GM18870 (cell line): ENCODE results near the gene PRMT7.

Experiments used
- ATAC-seq: cut with Tn5 transposase; IDR thresholded peaks from one replicate; pipeline ENCODE4 v1.9.1; 2021; ENCODE audit warnings: moderate library complexity; ENCODE audit not compliant: unreplicated experiment

The PRMT7 gene

DNA sequence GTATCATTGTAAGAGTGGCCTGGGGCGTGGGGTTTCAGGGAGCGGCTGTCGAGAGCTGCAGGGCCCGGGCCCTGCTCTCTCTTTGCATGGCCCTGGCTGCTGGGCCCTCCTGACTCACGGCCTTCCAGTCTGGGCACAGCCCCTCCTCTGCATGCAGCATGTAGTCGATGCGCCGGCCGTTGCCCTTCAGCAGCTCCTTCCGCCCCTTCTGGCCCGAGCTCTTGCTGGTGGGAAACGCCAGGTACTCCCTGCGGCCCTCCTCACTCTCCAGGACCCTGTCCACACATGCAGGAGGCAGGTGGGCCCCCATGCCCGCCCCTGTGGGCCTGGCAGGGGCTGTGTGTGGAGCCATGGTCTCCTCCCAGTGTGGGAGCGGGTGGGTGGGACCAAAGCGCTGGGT, 50.7 kb downstream of the PRMT7 start:
- ATAC-seq = no peak

DNA sequence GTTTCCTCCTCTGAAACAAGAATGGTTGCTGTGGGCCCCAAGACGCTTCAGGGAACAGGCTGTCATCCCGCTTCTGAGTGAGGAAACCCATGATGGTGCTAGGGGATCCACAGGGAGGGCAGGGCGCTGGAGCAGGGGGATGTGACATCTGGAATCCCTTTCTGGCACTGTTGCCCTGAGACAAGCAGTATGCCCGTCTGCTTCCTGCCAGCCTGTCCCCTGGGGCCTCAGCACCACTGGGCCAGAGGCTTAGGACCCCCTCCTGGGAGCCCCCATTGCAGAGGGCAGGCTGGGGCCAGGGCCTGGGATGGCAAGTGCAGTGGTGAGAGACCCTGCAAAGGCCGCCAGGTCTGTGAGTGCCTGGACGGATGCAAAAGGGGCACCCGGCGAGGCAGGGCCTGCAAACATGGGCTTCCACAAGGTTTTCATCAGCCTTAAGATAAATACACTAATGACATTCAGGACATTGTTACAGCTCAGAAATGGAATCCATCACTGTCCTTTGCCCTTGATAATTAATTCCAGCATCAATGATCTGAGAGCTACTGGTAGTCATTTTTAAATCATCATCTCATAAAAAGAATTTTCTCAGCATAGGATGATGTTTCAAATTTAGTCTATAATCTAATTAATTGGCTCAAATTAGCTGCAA, 51.6 kb downstream of the PRMT7 start:
- ATAC-seq = no peak

DNA sequence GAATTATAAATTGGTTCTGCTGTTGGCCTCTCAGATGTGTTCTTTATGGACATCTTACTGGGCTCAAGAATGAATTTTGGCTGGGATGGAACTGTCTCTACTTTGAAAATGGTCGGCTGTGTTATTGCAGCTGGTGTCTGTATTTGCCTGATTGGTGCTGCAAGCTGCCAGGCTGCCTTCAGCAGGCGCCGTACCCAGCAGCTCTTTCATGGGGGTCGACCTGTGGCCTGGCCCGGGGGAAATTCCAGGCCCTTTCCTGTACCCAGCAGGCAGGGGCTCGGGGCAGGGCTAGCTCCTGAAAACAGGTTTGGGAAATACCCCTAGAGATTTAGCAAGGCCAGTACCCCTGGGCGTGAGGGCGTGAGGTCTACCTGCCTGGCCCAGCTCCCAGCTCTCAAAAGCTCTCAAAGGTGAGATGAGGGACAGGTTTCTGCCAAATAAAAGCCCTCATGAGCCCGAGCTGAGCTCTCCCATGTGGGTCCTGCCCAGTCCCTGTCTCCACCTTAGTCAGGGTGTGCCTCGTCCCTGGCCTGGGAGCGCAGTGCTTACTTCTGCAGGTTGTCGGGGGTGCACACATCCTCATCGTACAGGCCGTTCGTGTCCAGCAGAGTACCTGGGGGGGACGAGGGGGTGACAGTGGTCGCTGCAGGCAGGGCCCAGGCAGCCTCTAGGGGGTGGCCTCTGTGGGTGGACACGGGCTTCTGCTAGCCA, 52.3 kb downstream of the PRMT7 start:
- ATAC-seq = no peak

DNA sequence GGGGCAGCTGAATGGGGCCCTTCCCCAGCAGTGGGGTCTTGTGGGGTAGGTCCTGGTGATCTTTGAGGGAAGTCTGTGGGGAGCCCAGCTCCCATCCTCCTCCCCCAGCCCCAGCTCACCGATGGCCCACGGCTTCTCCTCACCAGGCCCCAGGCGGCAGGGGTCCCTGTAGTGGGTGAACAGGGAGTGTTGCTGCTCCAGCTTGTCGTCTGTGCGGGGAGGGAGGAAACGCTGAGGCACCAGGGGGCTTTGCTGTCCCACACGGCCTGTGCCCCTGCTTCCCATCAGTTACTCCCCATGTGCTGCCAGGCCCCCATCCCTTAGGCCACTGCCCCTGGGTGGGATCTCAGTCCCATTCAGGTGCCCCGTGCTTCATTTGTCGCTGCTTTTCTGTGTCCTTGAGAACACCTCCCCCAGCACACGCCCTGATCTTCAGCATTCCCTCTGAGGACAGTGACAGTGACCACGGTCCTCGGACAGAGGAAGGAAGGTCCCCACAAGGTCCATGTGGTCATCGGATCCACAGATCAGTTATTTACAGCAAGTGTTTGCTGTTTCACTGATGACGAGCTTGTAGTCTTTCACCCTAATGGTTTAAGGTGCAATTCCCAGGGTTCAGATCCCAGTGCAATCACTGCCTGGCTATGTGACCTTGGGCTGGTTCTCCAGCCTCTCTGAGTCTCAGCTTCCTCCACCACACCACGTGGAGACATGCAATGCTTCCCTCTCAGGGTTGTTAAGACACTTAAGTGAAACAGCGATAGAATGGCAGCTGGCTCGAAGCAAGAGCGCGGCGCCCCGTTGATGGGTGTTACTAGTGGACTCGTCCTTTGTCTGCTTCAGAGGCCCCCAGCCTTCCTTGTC, 53.1 kb downstream of the PRMT7 start:
- ATAC-seq = no peak

DNA sequence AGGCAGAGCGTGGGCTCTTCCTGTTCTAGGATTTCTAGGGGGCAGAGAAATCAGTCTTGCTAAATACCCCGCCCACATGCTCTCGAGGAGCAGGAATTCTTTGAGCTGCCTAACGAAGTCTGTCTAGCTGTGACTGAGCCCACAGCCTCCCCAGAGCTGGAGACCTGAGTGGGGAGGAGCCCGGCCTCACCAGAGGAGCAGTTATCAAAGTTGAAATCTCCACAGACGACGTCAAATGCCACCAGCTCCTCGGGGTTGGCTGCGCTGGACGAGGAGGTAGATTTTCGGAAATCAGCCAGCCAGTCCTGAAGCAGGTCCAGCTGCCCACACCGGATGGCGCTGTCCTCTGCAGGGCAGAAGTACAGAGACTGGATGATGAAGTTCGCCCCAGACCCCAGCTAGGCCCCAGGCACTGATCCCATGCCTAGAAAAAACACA, 53.8 kb downstream of the PRMT7 start:
- ATAC-seq = no peak

DNA sequence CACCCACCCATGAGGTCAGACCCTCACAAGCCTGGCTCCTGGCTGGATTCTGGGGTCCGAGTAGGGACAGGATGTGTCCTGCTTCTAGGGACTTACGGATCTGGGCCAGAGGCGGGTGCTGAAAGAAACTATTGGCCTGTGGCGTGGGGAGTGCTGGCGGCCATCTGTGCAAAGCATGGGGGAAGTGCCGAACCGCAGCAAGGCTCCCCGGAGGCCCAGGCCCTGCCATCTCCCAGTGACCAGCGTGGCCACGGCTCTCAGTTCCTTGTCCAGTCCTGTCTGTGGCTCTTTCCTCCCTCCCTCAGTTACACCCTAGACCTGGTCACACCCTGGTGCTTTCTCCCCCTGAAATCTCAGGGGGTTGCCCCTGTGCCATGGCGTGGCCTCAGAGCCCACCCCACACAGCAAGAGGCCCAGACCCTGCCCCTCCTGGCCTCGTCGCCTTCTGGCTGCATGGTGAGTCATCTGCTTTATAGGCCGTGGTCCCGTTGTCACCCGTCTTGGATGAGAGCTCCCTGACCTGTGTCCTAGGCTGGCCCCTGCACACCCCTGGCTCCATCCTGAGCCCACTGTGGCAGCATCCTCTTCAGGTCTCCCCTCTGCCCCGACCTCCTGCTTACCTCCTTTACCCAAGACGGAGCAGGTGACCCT, 54.5 kb downstream of the PRMT7 start:
- no peak for ATAC-seq

DNA sequence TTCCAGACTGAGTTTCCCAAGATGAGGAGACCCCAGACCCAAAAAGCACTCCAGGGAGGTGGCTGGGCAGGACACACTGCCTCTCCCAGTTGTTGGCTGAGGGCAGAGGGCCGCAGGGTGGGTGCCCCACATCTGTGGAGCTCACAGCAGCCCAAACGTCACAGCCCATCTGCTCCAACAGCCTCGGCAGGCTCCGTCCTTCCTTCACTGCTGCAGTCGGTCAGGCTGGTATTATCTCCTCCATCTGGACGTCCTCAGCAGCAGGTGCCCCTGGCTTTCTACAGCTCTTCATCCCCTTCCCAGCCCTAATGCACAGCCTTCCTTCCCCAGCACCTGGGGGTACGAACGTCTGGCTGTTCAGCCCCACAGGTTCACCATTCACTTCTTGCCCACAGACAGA, 55.2 kb downstream of the PRMT7 start:
- no peak for ATAC-seq

DNA sequence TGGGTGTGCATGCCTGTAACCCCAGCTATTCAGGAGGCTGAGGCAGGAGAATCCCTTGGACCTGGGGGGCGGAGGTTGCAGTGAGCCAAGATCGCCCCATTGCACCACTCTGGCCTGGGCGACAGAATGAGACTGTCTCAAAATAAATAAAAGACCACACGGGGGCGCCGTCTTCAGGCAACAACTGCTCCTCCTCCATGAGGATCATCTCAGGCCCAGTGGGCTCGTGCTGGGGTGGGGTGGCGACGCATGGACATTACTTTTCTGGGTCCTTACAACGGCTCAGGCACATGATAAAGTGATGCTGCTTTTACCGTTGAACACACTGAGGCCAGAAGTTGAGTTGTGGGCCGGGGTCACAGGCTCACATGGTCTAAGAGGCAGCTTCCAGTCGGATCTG, 56.2 kb downstream of the PRMT7 start:
- no peak for ATAC-seq

DNA sequence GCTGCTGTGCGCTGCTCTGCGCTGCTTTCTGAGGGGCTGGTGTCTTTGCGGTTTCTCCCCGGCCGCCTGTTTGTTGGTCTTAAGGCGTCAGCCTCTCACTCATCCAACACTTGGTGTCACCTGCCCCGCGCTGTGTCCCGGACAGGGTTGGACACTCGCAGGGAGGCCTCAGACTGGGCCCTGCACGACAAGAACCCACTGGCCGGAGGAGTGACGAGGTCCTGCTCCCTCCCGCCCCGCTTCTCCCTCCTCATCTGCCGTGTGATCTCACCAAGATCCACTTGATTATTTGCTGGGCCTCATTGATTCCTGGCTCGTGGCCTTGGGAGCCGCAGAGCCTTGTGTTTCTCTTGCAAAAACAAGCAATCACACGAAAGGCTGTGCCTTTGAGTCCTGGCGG, 56.6 kb downstream of the PRMT7 start:
- no peak for ATAC-seq

DNA sequence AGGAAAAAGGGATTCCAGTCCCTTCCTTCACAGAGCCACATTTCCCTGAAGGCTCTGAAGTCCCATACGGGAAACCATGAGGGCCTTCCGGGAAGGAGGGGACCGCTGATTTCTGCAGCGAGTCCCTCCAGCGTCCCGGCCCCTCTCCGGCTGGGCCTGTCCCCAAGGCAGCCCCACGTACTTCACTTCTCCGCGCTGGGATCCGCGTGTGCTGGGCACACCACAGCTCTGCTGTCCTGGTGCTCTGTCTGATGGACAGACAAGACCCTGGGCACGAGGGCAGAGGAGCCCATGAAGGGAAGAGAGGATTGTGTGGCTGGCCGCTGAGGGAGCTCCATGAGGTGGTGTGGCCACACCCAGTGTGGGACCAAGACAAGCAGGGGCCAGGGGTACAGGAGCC, 57.1 kb downstream of the PRMT7 start:
- no peak for ATAC-seq

DNA sequence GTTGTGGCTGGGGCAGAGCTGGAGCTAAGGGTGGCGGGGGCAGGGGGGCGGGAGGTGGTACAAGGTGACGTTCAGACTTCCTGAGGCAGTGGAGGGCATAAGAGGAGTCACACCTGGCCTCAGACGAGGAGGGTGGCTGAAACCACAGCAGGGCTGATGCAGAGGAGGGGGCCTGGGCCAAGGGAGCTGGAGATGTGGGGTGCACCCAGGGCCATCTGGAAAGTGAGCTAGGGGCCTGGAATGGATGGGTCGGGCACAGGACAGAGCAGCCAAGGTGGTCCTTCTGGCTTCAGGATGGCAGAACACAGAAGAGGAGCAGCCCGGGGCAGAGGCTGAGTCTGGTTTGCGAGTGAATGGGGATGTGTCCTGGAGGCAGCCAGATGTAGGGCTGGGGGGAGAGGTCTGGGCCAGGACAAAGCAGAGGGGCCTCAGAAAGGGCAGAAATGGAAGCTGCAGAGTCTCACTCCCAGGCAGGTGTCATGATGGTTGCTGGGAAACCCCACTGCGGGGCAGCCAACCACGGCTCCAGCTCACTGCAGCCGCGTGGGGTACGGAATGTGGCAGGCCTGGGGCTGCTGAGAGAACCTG, 57.6 kb downstream of the PRMT7 start:
- ATAC-seq = no peak

DNA sequence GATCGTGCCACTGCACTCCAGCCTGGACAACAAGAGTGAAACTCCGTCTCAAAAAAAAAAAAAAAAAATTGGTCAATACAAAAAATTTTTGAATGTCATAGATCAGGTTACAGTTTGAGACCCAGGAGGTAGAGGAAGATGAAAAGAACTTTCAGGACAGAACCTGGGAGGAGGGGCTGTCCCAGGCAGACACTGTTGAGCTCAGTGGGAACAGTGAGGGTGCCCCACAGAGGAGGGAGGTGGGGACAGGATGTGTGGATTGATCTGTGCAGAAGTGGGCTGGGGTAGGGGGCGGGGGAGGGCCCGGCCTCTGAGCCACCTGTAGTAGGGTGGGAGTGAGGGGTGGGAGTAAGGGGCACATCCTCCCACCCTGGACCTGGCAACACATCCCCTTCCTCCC, 58.3 kb downstream of the PRMT7 start:
- ATAC-seq = no peak

DNA sequence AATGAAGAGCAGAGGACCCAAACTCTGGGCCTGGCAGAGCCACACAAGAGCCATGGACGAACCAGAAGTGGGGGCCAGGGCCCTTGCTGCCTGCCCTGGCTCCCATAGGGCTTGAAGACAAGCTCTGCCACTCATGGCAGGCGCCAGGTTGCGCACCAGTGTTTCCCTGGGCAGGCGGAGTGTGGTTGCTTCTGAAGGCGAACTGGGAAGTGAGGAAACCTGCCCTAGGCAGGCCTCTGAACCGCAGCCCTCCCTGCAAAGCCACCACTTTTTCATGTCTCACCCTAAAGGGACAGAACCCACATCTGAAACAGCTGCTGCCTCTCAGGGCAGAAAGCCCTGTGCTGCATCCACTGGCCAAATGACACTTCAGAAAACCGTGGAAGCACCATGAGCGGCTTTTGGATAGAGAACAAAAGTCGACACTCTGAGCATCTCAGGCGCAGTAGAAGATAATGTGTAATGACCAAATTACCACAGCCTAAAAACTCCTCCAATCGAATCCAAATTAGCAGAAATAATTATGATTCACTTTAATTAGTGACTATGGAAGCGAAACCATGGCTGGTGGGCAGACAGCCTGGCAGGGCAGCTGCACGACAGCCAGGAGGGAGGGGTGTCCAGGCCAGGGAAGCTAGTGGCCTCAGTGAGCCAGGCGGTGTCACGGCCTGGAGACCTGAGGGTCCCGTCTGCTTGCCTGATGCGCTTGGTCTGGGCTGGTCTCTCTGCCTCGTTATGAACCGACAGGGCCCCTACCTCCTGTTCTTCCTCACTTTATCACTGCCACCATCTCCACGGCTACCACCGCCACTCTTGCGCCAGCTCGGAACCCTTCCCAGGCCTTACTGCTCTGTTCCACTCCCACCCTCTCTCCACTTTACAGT, 59.1 kb downstream of the PRMT7 start:
- ATAC-seq = peak; percentile 69

DNA sequence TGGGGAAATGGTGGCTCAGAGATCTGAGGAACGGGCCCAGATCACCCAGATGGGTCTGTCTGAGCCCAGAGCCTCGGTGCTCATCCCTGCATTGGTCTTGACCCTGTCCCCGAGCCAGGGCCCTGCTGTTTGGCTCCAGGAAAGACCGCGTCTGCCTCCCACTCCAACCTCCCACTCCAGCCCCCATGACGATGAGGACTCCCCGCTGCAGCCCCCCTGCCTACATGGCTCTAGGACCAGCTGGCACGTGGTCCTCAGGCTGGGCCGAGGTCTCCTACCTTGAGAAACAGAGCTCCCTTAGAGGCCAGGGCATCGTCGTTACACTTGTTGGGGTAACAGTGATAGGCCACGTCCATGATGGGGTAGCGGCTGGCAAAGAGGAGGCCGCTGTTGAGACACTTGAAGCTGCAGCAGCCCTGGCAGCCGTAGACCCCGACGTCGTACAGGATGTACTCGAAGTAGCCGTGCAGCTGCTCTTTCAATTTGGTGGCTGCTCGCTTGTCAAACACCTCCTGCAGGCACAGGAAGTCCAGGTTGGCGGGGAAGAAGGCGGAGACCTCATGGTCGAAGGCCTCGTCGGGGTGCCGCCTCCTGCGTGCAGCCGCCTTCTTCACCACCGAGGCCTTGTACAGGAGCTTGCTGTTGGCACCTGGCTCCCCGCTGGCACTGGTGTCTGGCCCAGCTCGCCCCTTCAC, 59.9 kb downstream of the PRMT7 start:
- no peak for ATAC-seq

DNA sequence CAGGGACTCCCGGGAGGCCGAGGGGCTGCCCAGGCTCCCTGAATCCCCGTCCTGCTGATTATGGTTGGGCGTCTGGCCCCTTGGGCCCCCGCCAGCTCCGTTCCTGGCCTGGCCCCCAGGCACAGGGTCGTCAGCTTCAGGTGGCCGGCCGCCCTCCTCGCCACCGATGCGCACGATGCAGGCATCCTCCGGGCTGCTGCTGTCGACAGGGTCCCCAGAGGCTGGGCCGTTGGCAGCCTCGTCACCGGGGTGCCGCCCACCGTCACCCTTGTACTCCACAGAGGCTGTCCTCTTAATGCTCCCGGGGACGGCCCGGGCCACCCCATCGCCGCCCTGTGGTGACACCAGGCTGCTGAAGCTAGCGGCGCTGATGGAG, 60.4 kb downstream of the PRMT7 start:
- ATAC-seq = no peak

DNA sequence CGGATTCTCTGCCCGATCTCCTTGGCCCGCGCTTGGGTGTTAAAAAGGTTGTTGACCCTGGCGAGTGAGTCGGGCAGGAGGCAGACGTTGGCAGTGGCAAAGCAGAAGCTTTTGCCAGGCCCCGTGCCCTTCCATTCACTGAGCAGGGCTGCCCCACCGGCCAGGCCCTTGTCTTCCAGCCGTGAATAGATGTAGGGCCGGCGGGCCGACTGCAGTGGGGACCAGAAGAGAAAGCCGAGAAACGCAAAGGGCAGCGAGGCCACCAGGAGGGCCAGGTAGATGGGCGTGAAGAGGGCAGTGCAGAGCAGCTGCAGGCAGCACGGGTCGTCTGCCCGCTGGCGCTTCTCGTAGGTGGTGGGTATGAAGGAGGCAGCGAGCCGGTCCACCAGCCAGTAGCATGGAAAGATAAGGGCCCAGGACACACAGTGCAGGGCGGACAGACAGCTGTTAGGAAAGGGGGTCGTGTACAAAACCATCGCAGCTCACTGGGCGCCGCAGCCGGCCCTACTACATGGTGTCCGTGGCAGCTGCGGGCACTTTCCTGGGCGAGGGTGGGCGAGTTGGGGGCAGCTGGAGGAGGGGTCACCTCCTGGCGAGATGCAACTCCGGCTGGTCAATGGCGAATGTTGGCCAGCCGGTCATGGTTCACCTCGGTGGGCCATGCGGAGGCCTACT, 61.0 kb downstream of the PRMT7 start:
- ATAC-seq = no peak

DNA sequence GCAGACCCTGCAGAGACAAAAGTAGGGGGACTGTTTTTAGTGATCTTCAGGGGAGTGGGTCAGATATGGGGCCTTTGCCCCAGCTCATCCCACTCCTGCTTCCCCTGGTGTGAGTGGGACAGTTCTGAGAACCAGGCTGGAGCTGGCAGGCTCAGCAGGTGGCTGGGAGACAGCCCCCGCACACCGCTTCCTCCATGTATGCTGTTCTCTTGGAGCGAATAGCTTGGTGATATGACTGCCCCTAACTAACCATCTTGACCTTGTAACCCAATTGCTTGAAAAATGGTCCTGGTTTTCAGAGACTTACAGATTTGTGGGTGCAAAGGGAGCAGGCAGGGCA, 61.5 kb downstream of the PRMT7 start:
- ATAC-seq = no peak

DNA sequence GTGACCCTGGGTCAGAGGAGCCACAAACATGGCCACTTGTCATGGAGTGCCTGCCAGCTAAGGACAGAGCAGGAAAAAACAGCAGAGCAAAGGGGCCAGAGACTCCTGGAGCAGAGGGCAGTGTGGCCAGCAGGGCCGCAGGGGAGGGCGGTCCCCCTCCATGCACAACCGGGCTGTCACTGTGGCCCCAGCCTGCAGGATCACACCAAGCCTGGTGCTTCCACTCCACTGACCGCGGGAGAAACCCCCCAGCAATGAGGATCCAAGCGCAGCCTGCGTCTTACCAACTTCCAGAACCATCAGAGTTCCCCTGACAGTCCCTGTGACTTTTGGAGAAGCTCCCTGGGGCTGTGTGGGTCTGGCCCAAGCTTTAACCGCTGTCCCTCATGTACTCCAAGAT, 62.0 kb downstream of the PRMT7 start:
- ATAC-seq = no peak
